Left lobe of liver (tissue), 2 donors: ENCODE results near the gene WDR64. TPM values are rescaled to one million over a fixed set of nuclear protein-coding genes. Genes with fewer than 3 reads are reported as not detected.
A peak's percentile ranks its signal among the peaks of the same experiment; 100 is the strongest.

ENCODE experiments used
- ATAC-seq: fragments of 200-7000 bp; cut with Tn5 transposase; one replicate; pipeline ENCODE4 v1.9.1; 2020; ENCODE audit warnings: mild to moderate bottlenecking, moderate library complexity
- DNase-seq: peaks from one replicate; pipeline ENCODE4 v3.0.0-alpha.2; 2020; ENCODE audit warnings: low spot score
- total RNA-seq: library from RNA; stranded (reverse); gene quantifications from one replicate; pipeline ENCODE4 v1.2.1, GENCODE V29; 2021
- donor health status: DM: no; HTN: no; CAD: no; lungs with moderate emphysema.
- donor health status: DM: no; HTN: yes; CAD: no.

Gene WDR64
- 0.40 TPM for total RNA-seq

DNA sequence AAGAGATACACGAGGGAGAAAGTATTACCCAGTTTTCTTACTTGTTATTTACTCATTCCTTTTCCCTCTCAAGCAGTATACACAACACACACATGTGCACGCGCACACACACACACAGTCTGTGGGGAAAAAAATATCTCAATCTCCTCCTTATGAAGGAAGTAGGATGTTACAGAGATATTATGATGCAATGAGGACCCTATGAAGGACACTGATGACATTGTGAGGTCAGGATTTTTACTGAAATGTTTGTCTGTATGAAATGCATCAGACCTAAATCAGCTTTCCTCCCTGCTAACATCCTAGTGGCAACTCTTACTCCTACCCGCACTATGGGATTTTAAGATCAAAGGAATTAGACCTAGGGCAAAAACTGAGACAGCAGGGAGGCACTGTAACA lies at the start of gene WDR64:
TSS of gene WDR64 (plus strand) at position 270 of the 400 bp plus-strand sequence. CDS start 204 bp downstream, outside the sequence.
- ATAC-seq (no peak), DNase-seq (no peak)

DNA sequence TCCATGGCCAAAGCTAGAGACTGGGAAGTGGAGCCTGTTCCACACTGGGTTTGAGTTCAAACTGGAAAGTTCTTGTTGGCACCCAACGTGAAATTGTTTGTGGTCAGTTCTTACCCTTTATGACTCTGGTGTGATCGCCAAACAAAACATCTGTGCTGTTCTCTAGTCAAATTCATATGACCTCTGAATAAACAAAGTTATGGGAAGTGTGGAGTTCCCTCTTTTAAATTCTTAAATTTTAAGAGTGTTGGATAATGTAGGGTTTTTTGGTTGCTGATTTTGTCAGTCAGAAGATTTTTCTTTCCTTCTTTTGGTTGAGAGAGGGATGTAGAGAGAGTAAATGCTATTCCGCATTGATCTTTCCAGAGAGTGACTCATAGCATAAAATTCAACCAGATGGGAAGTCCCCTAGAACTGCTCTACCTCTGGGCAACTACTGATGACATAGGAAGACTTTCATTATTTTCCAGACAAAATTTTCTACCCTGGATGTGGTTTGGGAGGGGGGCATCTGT lies 48.3 kb upstream of the WDR64 start:
- DNase-seq (no peak), ATAC-seq (no peak)

DNA sequence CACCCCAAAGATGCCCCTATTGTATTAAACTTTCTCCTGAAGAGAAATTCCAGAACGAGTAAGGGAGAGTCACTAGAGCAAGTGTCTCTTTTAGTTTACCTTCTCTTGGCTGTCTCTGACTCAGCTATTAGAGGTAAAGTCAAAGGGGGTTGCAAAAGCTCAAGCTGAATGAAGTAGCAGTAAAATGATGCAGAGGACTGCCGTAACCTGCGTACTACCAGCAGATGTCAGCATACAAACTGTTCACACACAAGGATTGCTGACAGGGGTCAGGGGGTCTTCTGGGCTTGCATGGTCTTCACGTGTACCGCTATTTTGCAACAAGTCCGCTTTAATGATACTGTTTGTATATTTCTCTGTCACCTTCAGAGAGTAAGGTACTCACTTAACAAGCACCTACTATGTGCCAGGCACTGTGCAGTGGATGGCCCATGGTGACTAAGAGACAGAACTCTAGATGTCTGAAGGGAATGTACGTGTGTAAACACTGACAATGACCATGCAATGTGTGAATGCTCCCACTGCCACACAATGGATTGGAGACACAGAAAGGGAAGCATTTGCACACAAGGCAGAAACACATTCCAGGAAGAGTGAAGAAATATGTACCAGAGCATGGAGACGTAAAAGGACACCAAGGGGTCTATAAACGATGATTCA lies 46.8 kb upstream of the WDR64 start:
- DNase-seq, result no peak
- ATAC-seq, result peak; percentile 16

DNA sequence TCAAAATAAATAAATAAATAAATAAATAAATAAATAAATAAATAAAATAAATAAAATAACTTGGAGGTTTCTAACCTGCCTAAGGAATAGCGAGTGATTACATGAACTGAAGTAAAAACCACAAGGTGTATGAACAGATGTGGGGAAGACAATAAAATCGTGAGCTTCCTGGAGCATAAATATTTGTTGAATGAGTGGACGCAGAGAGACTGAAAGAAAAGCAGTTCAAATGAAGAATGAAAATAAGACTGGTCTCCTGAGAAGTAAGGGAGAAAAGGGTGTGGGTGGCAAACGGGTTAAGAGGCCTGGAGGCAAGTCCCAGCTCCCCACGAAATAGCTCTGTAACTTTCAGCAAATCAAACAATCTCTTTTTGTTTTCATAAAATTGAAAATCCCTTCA lies 45.5 kb upstream of the WDR64 start:
- ATAC-seq (no peak), DNase-seq (no peak)

DNA sequence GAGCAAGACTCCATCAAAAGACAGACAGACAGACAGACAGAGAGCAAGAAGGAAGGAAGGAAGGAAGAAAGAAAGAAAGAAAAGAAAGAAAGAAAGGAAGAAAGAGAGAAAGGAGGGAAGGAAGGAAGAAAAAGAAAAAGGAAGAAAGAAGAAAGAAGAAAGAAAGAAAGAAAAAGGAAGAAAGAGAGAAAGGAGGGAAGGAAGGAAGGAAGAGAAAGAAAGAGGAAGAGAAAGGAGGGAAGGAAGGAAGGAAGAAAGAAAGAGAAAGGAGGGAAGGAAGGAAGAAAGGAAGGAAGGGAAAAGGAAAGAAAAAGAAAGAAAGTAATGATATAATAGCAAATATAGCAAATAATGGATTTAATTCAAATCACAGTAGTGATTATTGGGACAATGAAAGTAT lies 44.6 kb upstream of the WDR64 start:
- ATAC-seq (no peak), DNase-seq (no peak)

DNA sequence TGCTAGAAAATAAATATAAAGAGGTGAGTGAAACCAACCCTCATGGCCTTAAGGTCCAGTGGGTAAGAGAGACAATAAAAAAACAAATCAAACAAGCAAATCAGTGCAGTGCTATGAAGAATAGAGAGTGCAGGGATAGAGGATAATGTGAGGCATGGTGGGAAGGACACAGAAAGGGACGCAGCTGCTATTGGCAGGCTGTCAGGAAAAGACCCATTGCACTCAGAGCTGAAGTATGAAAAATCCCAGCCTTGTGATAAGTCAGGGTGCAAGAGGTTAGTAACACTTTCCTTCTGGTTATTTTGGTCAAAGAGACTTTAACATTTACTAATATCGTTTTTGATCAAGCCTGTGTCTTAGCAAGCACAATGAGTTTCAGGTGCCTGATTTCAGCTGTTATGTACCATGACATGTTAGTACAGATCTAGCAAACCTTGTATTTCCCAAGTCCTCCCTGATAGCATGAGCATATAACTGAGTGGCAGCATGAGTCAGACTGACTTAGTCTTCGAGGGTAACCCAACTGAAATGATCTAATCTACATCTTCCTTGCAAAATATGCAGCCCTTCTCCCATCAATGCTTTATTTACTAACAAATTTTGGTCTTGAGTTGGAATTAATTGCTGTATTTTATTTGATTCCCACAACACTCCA lies 43.6 kb upstream of the WDR64 start:
- DNase-seq (no peak), ATAC-seq (no peak)

DNA sequence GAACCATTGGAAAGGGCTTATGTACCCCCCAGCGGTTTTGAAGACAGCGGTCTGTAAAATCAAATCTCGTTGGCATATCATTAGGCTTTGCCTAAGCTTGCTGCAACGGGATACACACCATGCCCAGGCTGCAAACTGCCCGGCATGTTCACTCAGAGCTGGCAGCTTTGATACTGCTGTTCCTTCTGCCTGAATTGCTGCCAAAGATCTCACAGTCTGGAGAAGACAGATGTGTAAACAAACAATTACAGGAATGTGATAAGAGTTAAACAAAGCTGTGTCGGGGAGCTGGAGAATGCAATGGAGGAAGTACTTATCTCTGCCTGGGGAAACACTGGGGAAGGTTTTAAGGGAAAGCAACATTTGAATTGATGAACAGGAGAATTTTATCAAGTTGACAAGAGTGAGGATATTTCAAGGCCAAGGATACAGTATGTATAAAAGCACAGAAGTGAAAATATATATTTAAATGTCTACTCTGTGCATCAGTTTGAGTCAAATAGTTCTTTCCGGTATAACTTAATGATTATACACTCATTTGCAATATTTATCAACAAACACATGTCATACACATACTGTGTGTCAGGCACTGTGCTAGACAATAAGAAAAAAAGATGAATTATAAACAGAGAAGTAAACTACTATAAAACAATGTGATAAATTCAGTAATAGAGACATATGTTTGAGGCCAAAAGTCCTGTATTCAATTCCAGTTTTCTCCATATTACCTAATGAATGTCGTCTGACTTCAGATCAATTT lies 41.8 kb upstream of the WDR64 start:
- peak; percentile 88 for ATAC-seq
- DNase-seq, result peak; percentile 80

DNA sequence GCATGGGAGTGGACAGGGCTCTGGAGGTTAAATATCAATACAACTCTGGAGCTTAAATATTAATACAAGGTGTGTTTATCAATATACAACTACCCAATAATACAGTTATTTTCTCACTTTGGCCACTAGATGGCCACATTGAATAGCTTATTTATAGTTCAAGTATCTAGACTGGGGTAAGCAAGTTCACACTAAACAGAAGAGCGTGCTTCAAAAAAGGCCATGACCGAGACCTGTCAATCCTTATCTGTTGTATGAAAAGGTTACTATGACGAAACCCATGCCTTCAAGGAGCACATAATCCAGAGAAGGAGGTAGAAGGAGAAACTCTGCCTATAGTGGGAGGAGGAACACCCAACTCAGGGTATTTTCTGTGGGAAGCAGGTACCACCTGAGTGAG lies 41.0 kb upstream of the WDR64 start:
- DNase-seq (no peak), ATAC-seq (peak; percentile 67)

DNA sequence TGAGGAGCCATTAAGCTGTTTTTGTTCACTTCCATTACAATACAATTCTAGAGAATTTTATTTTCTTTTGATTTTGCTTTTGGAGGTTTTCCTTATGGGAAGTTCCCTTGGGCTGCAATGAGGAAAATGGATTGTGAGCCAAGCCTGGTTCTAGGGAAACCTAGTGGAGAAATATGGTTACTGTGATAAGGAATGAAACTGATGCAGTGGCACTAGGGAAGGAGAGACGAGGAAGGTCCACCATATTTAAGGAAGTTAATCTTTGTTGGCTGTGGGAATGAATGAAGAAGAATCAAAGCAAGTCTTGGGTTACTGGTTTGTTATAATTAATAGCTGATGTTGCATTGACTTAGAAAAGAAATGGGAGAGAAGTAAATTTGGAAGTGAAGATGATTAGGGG lies 40.3 kb upstream of the WDR64 start:
- no peak for ATAC-seq
- DNase-seq, result no peak

DNA sequence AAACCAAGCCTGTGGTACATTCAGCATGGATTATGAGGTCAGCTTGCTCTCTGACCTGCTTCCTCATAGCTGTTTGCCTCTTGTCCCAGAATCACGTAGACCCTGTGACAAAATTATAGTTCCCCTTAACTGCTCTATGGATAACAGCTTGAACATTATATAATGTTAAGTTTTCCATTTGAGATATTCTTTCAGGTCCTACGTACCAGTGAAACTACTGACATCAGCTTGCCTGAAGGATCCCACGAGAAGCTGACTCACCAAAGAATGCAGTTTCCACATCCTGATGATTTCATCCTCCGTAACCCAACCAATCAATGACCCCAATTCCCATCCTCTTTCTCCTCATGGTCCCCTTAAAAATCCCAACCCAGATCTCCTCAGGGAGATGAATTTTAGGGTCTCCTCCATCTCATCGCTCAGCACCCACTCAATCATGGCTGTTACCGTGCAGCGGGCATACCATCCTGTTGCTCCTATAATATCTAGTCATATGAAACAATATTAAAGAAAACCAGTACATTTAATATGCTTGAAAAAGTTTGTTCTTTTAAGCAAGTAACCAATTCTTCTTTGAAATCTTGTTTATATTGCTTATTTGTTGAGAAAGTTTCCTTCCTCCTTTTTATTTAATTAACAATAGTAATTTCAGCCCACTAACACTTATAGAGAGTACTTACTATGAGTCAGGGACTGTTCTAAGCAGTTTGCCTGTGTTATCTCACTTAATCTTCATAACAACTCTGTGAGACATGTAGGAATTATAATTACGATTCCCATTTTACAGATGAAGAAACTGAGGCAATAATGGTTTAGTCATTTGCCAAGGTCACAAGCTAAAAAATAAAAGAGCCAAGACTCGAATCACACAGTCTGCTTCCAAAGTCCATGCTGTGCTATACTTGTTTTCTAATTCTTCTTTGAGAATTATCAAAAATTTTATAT lies 39.3 kb upstream of the WDR64 start:
- DNase-seq, result no peak
- ATAC-seq, result no peak

DNA sequence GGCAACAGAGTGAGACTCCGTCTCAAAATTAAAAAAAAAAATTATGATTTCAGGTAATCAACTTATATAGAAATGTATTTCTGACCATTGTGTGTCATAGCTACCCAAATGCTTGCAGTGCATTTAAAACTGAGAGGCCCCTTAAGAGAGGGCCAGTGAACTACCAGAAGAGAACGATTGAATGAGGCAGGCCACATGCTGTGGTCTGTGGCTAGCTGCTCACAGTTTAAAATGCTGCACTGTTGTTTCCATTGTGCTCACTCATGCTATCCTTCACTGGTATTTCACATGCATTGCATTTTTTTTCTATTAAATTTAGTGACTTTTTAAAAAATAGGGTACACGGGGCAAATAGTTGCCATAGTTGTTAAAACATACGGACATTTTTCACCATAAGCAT lies 37.9 kb upstream of the WDR64 start:
- DNase-seq (no peak), ATAC-seq (no peak)

DNA sequence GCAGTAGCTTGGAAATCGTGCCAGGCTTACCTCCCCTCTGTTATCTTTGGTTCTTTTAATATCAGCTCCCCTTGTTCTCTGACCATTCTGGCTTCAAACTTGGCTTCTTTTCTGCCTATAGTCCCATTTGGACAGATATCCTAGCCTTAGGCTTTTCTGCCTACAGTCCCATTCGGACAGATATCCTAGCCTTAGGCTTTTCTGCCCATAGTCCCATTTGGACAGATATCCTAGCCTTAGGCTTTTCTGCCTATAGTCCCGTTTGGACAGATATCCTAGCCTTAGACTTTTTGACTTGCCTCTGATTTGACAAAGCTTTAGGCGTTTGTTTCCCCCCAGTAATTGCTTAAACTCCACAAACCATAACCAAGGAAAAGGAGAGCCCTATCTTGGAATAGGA lies 37.5 kb upstream of the WDR64 start:
- DNase-seq (no peak), ATAC-seq (no peak)

DNA sequence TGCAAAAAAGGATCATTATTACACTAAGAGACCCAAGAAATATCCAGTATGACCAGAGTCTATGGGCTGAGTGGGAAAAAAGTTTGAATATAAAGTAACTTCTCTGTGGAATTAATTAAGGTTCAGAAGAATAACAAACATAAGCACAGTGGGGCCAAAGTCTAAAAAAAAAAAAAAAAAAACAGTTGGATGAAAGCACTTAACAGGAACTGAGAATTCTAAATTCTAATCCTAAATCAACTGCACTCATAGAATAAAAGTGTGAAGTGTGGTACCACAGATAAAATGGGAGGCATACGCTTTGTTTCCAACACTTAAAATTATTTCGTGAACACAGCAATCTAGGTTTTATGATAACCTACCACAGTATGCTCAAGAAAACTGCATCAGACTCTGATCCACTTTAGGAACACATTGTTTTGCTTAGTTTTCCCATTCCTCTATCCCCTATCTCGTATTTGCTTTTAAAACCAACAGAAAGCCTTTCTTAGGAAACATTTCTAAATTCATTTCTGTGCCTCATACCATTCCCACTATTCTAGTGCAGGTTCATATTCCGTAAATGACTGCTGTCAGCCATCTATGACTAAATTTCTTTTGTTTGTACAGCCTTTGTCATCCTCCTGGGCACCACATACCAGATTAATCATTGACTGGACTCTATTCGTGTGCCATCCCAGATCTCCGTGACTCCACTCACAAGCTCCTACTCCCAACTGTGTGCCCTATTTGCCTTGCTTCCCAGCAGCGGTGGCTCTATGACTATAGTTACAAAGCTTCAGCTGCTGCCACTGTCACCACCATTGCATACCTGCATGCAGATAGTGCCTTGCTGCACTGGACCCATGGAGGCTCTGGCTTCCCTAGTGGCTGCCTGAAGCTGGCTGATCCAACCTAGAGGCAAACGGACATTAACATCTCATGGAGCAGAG lies 36.8 kb upstream of the WDR64 start:
- DNase-seq, result peak; percentile 83
- ATAC-seq, result peak; percentile 94

DNA sequence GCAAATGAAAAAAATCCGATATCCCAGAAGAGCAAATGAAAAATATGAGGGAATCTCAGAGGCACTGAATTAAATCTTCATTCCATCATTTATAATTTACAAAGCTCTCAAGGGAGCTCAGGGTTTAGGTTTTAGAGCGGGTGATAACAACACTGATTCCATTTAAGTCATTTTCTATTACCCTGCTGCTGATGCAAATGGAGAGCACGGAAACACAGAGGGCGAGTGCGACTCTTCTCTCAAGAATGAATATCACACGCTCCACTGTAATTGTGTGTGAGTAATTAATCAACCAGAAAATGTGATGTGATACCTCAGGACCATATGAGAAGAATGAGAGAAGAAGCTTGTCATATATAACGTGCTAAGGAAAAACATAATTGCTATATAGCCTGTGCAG lies 34.7 kb upstream of the WDR64 start:
- ATAC-seq, result no peak
- no peak for DNase-seq

DNA sequence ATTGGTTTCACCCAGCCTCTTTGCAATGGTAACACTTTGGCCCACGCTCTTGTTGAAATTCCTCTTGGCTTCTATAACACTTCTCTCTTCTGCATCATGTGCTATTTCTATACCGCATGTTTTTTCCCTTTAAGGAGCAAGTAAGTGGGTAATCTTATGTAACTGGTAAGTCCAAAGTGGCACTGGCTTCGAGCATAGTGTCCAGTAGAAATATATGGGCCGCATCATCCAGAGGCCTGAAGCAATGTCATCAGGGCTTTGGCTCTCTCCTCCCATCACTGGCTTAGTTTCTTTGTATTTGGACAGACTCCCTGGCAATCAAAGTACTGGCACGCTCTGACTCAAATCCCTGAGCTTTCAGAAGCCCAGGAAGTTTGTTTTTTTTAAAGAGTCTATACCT lies 29.4 kb upstream of the WDR64 start:
- ATAC-seq, result peak; percentile 94
- DNase-seq, result peak; percentile 66

DNA sequence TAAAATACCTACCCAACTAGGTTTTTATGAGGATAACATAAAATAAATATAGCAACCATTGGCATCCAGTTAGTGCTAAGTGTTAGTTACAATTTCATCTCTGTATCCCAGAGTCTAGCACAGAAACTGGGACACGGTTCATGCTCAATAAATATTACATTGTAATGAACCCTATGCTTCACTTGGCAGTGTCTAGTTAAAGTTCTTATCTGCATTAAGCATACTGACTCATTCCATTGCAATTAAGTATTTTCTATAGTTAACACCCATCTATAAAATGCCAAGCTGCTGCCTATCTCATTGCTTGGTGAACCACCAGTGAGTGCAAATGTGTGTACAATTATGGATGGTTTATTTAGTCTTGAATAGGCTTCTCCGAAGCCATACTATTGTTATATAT lies 27.1 kb upstream of the WDR64 start:
- ATAC-seq (no peak), DNase-seq (no peak)

DNA sequence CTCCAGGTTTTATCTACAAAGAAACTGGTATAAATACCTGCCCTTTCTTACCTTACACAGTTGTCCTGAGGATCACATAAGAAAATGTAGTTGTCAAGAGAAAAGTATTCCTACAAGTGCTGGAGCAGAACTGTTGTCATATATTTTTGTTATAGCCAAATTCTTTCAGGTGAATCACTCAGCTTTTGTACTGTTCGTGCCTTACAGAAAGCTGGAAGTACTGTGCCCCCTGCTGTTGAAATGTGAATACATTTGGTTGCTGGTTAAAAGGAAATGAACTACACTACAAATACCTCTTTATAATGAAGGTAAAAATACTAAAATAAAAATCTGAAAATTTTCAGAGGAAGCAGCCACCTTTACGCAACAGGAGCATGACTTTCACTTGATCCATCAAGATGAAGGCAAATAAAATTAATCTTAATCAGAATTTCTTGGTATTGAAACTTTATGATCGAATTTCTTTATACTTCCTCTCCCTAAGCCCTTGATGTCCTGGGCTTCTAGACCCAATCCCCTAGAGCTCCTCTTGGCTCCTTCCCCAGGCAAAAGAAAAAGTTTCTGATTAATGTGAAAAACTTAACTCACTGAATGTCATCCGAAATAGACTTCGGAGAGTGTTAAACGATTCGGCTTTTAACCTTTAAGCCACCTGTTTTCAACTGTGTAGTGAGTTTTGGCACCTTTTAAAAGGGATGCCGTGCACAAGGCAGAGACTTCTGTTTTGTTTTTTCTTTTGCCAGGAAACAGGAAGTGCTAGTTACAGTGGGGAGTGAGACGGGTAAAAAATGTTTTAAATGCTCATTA lies 24.4 kb upstream of the WDR64 start:
- peak; percentile 82 for ATAC-seq
- DNase-seq, result no peak

DNA sequence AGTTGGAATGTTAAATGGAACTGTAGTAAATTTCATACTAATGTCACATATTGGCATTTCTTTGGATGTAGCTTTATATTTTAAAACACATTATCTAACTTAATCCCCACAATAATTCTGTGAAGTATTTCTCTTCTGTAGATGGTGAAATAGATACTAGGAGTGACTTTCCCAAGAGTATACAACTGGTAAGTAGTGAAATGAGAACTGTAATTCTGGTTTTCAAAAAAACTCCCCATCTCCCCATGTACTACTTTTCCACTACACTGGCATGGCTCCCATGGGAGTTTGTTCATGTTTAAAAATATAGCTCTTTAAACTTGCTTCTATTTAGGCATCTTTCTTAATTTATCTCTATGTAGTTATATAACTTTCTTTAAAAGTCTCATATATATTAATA lies 22.1 kb upstream of the WDR64 start:
- DNase-seq (no peak), ATAC-seq (no peak)

DNA sequence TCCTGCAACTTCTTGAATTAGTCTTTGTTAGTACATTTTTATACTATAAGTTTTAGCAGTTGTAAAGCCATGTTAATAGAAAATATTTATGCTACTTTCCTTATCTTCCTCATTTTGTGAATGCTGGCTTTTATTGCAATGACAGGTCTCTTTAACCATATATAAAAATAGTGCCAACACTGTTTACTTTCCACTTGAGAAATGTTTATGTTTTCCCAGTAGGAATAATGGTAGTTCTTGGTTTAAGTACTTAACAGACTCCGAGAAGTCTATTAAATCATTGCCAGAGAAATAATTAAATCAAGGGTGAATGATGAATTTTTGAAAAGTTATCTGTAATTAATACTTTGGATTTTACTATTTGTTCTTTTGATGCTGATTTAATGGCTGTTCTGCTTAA lies 21.6 kb upstream of the WDR64 start:
- DNase-seq (no peak), ATAC-seq (no peak)
